Effector CD8-positive, alpha-beta T cell (primary cell): Measurements from ENCODE around the gene WFDC2.
"Not testable (repeated sequence)": the region's sequence is repeated elsewhere in the genome, so short reads cannot be mapped to it uniquely, and the experiment has no call there.

Experiments used
- DNase-seq: peaks from one replicate; lab custom pipeline; 2025; lab: John Stamatoyannopoulos, UW

WFDC2 gene

DNA sequence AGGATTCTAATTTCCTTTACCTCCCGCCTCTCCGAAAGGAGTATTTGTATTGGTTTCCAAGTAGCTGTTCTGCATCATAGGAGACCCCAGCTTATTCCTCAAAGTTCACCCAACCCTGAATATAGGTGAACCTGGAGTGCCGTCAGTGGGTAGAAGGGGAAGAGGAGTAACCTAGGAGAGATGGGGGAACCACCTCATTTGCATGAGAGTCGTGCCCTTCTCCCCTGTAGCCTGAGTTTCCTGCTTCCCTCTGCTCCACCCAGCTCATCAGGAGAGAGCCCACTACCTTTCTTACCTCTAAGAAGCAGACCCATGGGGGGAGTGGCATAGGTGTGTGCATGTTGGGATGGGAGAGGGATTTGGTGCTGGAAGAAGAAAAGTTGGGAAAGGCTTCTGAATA, 17.3 kb upstream of the WFDC2 start:
- no peak for DNase-seq

DNA sequence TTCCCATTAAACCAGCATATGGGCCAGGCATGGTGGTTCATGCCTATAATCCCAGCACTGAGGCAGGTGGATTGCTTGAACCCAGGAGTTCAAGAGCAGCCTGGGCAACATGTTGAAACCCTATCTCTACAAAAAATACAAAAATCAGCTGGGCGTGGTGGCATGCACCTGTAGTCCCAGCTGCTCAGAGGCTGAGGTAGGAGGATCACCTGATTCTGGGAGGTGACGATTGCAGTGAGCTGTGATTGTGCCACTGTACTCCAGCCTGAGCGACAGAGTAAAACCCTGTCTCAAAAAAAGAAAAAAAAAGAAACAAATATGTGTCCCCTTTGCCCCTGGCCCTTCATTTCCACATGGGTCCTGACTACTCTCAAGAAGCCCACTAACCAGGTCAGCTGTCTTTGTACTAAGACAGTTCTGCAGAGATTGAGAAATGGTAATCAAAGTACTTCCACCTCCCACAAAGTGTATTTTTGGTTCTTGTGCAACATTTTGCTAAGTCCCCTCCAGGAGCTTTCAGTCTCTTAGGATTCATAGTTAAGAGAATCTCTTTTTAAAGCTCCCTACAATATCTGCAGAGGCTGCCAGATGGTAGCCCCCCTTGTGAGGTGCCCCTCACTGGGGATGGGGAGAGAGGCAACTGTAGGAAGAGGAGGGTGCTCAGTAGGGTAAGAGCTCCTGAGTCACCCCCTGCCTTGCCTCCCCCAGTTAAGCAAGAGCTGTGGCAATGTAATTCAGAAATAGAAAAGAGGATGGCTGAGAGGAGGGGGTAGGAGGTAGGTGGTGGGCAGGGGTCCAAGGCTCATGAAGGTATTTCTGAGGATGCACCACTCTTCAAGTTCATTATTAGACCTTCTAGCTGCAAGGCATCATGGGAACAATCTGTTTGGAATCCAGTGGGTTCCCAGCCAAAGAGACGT, 16.5 kb upstream of the WFDC2 start:
- DNase-seq, result no peak

DNA sequence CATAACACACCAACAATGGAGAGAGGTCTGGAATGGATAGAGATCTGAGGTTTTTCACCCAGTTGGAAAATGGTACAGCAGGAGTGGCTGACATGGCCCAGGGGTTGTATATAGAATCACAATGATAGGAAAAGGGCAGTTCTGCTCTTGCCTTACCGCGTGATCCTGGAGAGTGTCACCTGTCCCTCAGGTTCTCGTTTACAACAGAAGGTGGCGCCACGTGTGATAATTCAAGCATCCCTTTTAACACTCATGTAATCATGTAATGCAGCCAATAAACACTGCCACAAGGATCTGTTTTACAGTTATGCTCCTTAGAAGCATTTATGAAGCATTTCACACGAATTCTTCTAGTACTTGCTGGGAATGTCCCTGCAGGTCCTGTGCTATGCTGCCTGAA, 12.9 kb upstream of the WFDC2 start:
- no peak for DNase-seq

DNA sequence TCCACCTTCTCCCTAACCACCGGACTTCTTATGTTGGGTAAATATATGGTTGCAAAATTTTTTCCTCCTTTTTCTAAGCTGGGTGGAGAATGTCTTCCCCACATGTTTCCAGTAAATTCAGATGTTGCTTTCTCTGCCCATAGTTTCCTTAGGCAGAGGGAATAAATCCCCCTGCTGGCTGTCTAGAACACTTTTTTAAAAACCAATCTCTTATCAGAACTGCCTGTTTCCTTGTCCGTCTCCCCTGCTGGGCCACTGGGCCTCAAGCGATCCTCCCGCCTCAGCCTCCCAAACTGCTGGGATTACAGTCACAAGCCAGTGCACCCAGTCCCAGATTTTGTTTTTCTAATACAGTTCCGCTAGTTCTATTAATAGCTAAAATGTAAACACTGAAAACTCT, 9.9 kb upstream of the WFDC2 start:
- no peak for DNase-seq

DNA sequence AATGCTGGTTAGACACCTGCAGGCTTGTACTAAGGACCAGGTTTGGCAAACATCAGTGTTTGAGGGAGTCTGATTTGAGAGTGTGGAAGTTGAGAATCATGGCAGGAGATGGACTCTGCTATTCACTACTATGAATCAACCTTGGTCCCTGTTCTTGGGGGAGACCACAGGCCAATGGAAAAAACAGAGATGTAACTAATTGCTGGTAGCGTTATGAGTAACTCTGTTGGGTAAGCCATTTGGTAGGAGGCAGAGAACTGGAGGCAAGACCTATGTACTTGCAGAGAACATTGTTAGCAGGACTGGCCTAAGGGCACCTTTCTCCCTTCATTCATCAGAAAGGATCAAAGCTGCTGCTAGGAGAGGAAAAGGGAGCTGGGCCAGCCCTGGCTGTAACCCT, 8.3 kb upstream of the WFDC2 start:
- DNase-seq, result no peak

DNA sequence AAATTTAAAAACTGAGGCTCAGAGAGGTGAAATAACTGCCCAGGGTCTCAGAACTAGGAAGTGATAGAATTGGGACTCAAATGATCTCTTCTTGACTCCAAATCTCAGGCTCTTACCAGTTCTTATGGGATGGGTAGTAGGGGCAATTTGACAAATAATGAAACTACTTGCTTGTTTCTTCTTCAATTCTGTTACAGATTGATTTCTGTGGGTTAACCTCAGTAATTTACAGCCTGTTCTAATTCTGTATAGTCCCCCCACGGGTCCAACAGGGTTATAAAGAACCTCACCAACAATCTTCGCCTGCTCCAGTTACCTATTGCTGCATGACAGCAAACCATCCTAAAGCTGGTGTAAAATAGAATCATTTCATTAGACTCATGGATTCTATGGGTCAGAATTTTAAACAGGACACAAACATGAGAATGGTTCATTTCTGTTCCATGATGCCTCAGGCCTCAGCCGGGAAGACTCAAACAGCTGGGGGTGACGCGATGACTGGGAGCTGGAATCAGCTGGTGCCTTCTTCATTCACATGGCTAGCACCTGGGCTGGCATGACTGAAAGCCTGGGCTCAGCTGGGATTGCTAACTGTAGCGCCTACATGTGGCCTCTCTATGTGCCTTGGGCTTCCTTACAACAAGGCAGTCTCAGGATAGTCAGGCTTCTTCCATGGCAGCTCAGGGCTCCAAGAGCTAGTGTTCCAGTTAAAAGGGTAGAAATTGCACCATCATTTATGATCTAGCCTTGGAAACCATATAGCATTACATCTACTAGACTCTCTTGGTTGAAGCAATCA, 6.6 kb upstream of the WFDC2 start:
- no peak for DNase-seq

DNA sequence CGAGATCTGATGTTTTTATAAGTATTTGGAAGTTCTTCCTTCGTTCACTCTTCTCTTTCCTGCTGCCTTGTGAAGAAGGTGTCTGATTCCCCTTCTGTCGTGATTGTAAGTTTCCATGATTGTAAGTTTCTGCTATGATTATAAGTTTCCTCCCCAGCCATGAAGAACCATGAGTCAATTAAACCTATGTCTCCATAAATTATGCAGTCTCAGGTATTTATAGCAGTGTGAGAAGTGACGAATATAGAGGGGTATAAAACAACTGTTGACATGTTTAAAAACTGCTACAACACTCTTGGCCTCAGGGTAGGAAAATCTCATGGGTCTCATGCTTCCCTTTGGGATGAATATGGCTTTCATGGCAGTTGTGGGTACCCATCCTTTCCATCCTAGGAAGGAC, 5.8 kb upstream of the WFDC2 start:
- DNase-seq, result no peak

DNA sequence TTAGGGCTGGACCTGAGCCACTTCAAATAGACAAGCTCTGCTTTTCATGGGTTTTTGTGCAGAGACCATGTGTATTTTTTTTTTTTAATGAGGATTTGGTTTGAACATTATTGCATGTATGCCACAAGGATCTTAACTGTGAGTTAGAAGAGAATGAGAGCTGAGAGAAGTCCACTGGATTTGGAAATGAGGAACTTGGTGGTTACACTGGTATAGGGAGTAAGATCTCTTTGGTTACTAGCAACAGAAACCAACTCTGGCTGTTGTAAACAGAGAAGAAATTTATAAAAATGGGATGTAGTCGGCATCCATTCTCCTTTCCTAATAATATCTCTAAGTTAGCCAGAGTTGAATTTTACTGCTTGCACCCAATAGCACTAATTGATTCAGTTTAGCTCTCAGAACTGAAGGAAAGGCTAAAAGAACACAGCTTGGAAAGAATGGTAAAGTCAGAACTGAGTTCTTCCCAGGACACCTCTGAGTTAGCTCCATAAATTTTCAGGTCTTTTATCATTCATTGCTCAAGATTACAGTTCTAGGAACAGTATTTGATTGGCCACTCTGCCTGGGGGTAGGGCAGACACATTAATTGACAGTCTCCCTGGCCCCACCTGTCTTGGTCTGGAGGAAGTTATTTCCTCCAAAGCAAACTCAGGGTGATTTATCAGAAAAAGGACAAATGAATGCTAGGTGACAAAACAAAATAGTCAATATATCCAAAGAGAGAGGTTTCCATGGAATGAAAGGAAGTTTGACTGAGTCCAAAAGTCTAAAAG, 3.9 kb upstream of the WFDC2 start:
- DNase-seq, result no peak

DNA sequence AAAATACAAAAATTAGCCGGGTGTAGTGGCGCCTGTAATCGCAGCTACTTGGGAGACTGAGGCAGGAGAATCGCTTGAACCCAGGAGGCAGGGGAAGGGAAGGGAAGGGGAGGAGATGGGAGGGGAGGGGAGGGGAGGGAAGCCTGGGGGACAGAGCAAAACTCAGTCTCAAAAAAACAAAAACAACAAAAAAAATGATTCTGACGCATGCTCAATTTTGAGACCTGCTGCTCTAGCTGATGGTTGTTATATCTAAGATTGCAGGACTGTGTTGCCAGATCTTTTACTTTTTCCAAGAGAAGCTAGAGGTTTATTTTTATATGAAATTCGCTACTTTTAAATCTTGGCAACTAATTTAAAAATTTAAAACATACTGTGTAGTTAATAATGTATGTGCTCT, 2.4 kb upstream of the WFDC2 start:
- no peak for DNase-seq

DNA sequence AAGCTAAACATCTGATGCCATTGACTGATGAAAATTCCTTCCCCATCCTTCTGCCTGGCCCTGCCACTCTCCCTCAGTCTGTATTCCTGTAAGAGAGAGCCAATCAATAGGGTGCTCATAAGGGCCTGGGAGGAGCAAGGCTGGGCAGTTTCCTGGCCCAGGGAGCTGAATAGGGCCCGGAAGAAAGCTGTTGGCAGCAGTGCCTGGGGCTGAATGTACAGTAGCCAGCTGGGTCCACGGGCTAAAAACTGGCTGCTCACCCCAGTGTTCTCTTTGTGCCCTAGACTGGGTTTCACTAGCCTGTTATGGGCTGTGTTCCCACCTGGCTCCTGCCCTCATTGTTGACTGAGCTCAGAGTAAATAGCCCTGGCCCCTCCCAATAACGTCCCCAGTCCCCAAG, 1.7 kb upstream of the WFDC2 start:
- no peak for DNase-seq

DNA sequence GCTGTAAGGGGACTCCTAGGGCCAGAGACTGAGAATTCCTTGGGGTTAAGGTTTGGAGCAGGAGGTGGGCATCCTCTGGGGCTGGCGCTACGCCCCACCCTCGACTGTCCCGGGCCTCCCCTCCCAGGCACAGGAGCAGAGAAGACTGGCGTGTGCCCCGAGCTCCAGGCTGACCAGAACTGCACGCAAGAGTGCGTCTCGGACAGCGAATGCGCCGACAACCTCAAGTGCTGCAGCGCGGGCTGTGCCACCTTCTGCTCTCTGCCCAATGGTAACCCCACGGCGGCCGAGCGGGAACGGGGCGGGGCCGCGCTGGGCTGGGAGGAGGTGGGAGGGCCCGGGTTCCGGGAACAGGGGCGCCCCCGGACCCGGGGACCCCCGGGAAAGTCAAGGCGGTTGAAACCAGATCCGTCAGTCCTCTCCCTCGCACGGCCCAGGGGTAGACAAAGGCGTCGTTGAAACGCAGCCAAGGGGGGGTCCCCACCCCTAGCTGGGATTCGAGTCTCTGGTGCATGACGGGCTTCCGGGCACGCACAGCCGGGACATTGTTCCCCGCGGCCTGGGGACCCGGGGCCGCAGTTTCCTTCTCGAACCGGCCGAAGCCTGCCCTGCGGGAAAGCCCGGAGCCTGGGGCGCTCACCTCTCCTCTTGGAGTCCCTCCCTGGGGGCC, 844 bp downstream of the WFDC2 start:
- DNase-seq, result no peak

DNA sequence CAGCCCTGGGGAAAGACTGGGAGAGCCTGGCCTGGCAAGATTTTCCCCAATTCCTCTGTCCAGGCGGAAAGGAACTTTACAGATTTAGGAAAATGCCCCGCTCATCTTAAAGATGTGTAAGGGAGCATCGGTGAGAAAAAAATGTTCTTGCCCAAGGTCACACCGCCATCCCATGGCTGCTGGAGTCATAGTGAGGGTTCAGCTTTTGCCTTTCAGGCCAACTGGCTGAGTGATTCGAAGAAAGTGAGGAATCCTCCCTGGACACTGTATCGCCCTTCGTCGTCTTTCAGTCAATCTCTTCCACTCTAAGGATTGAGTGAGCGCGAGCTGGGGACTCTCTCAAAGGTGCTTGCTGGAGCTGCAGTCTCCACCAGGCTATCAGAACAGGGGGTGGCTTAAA, 1.4 kb downstream of the WFDC2 start:
- DNase-seq, result no peak

DNA sequence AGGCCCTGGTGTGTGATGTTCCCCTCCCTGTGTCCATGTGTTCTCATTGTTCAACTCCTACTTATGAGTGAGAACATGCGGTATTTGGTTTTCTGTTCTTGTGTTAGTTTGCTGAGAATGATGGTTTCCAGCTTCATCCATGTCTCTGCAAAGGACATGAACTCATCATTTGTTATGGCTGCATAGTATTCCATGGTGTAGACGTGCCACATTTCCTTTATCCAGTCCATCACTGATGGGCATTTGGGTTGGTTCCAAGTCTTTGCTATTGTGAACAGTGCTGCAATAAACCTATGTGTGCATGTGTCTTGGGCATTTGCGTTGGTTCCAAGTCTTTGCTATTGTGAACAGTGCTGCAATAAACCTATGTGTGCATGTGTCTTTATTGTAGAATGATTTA, 2.7 kb downstream of the WFDC2 start:
- DNase-seq, result not testable (repeated sequence)

DNA sequence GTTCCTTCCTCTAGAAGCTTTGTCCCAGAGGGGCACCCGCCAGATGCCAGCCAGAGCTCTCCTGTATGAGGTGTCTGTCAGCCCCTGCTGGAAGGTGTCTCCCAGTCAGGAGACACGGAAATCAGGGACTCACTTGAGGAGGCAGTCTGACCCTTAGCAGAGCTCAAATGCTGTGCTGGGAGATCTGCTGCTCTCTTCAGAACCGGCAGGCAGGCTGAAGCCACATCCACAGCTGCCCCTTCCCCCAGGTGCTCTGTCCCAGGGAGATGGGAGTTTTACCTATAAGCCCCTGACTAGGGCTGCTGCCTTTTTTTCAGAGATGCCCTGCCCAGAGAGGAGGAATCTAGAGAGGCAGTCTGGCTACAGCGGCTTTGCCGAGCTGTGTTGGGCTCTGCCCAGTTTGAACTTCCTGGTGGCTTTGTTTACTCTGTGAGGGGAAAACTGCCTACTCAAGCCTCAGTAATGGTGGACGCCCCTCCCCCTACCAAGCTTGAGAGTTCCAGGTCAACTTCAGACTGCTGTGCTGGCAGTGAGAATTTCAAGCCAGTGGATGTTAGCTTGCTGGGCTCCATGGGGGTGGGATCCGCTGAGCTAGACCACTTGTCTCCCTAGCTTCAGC, 8.1 kb downstream of the WFDC2 start:
- not testable (repeated sequence) for DNase-seq

DNA sequence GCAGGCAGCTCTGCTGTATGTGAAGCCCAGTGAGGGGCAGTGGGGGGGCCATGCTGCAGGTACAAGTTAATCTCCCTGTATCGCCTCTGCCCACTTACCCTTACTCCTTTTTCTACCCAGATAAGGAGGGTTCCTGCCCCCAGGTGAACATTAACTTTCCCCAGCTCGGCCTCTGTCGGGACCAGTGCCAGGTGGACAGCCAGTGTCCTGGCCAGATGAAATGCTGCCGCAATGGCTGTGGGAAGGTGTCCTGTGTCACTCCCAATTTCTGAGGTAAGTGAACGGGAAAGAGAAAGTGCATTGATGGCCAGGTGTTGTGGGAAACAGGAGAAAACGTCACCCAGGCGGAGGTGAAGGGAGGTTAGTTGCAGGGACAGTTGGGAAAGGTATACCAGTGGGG, 10.3 kb downstream of the WFDC2 start:
- DNase-seq, result no peak

DNA sequence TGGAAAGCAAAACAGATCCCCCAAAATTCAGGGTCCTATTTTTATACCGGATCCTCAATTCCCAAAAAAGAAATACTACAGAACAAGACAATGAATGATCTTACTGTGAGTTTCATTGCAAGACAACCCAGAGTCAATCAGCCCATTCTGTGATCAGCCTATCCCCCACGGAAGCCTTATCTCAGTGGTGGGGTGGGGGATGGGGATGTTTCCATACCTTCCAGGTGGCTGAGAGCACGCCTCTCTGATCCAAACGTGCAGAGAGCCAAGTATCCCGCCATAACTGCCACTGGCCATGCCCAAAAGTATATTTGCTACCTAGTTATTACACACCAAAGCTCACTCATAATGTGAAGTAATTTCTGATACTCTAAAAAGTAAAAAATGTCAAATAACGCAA, 15.1 kb downstream of the WFDC2 start:
- DNase-seq, result no peak

DNA sequence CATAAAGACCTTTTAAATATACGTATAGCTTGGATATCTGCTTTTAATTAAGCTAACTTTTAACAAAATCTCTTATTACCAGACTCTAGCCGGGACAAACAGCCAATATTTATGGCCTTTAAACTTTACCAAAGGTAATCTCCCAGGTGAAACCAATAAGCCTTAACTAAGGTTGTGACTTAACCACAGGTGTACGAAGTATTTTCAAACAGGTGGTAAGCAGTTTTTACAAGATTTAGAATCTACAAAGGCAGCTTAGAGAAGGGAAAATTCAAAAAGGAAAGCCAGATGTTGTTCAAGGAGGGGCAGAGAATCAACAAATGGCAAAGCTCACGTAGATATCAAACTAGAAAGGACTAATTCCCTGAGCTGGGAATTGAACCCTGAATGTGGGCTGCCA, 15.8 kb downstream of the WFDC2 start:
- no peak for DNase-seq

DNA sequence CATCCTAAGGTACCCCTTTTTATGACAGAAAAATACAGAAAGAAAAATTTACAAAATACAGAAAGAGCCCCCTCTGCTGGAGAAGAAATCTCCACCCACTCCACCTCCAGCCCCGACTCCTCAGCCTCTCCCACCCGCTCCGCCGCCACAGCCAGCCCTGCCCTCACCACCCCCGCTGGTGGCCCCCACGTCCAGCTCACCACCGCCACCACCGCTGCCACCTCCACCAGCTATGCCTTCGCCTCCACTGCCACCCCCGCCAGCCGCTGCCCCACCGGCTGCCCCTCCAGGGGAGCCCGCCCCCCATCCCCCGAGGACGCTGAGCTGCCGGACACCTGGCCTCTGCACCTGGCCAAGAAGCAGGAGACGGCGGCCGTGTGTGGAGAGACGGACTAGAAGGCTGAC, 17.7 kb downstream of the WFDC2 start:
- DNase-seq, result no peak

DNA sequence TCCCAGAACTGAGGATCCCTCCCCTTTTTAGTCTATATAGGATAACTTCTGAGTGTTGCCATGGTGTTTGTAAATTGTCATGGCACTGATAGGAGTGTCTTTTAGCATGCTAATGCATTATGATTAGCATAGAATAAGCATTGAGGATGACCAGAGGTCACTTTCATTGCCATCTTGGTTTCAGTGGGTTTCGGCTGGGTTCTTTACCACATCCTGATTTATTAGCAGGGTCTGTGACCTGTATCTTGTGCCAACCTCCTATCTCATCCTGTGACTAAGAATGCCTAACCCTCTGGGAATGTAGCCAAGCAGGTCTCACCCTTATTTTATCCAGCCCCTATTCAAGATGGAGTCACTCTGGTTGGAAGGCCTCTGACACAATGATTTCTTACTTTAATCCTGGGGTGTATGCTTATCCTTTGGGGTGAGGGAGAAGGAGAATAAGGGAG, 19.6 kb downstream of the WFDC2 start:
- DNase-seq, result no peak

DNA sequence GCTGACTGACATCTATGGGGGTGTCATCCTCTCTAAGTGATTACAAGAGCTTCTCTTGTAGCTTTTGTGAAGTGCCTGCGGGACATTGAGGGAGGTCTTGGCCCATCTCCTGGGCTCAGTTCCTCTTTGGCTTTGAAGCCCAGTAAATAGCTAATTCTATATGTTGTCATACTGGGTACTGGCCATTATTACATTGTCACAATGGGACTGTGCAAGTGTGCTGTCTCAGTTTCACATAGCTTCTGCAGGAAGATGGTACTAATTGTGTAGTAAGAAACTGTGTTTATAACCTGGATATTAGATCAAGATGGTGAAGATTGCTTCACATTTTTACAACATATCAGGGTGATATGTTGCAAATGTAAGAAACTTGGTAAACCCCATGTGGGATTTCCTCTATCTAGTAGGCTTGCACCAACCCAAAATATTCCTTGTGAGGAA, 26.0 kb downstream of the WFDC2 start:
- no peak for DNase-seq

DNA sequence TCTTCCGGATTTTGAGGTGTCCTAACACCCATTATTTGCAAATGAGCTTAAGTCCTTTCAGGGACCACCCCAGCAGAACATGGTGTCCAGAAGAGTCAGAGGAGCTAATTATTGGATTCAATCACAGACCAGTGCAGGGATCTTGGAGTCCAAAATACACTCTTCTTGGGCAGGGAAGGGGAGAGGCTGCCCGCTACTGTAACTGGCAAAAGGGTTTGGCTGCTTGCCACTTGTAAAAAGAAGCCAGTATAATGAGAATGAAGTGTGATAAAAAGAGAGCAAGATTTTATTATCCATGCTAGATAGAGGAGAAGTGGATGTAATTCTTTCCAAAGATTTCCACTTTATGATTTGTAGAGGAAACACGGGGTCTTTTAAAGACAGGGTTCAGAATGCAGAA, 26.6 kb downstream of the WFDC2 start:
- DNase-seq, result no peak
